ENCODE measurements around the gene RPS6KA5.

Gene RPS6KA5

DNA sequence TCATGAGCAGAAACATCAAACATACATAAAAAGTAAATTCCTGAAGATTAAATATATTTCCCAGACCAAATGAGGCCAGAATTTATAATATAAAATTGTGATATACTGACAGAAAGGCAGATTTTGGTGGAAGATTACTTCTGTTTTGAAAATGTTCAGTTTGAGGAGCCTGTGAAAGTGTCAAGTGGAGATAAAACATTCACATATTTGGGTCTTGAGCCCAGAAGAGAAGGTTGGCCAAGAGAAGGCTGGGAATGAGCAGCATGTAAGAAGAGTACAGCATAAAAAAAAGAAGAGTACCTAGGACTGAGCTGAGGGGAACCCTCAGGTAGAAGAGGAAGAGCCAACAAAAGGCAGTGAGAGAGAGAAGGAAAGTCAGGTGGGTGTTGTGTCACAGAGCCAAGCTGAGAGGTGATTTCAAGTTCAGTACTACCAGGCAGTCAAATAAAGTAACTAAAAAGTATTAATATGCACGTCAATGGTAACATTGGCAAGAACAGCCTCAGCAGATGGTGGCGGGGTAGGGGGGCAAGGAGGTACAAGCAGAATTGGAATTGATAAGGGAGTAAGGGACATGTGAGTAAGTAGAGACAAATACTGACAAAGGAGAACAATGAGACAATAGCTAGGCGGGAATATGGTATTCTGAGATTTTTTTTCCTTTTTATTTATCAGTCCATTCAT lies 123.5 kb downstream of the RPS6KA5 start:
- H2AFZ ChIP-seq (ENCODE audit: low read length) = no peak overlapping the region
- H3K4me2 ChIP-seq (ENCODE audit: low read length) = no peak overlapping the region
- no peak overlapping the region for H3K27ac ChIP-seq (ENCODE audit: low read depth, low read length, poor library complexity, severe bottlenecking)
- no peaks in the 10 kb centered on the region for H3F3A ChIP-seq (ENCODE audit: insufficient read depth, low read length)
- no peak overlapping the region for H3K9ac ChIP-seq (ENCODE audit: low read length)
- TF ChIP-seq EZH2 (IDR thresholded peaks at IDR 0.05; ENCODE audit: borderline replicate concordance, low read length) (no peak), CTCF (IDR thresholded peaks at IDR 0.05; ENCODE audit: low read length) (no peak)
- no peaks in the 10 kb centered on the region for H3K4me1 ChIP-seq (ENCODE audit: insufficient read depth, low read length, severe bottlenecking)
- H4K20me1 ChIP-seq (ENCODE audit: insufficient read depth, low read length) = no peaks in the 10 kb centered on the region
- no peaks in the 10 kb centered on the region for H3K79me2 ChIP-seq (ENCODE audit: insufficient read depth, low read length)
- H3K27me3 ChIP-seq (ENCODE audit: insufficient read depth, low read length) = no peaks in the 10 kb centered on the region
- peaks cover 10% of the 10 kb centered on the region; the same call in 1 of the 2 replicates for H3K9me3 ChIP-seq (ENCODE audit: low read length)
- peaks cover 4% of the 10 kb centered on the region; the same call in 1 of the 2 replicates for H3K36me3 ChIP-seq (ENCODE audit: insufficient read depth, low read length)
- no peaks in the 10 kb centered on the region for H3K9me2 ChIP-seq (ENCODE audit: low read depth, low read length)
- H3K4me3 ChIP-seq (ENCODE audit: low read depth, low read length, poor library complexity, severe bottlenecking) = no peak overlapping the region

GRCh38 chr14:90924621-90925340 lies 135.7 kb downstream of the RPS6KA5 start:
- H3K4me3 ChIP-seq (ENCODE audit: low read depth, low read length, poor library complexity, severe bottlenecking) = no peak overlapping the region
- no peak overlapping the region for H3K9ac ChIP-seq (ENCODE audit: low read length)
- no peaks in the 10 kb centered on the region for H3K4me1 ChIP-seq (ENCODE audit: insufficient read depth, low read length, severe bottlenecking)
- no peaks in the 10 kb centered on the region for H3K27me3 ChIP-seq (ENCODE audit: insufficient read depth, low read length)
- no peaks in the 10 kb centered on the region for H3F3A ChIP-seq (ENCODE audit: insufficient read depth, low read length)
- no peaks in the 10 kb centered on the region for H3K9me2 ChIP-seq (ENCODE audit: low read depth, low read length)
- H3K9me3 ChIP-seq (ENCODE audit: low read length) = no peaks in the 10 kb centered on the region
- H4K20me1 ChIP-seq (ENCODE audit: insufficient read depth, low read length) = no peaks in the 10 kb centered on the region
- H2AFZ ChIP-seq (ENCODE audit: low read length) = no peak overlapping the region
- H3K36me3 ChIP-seq (ENCODE audit: insufficient read depth, low read length) = no peaks in the 10 kb centered on the region
- H3K79me2 ChIP-seq (ENCODE audit: insufficient read depth, low read length) = no peaks in the 10 kb centered on the region
- no peak for TF ChIP-seq EZH2 (IDR thresholded peaks at IDR 0.05; ENCODE audit: borderline replicate concordance, low read length)
- no peak for TF ChIP-seq CTCF (IDR thresholded peaks at IDR 0.05; ENCODE audit: low read length)
- H3K27ac ChIP-seq (ENCODE audit: low read depth, low read length, poor library complexity, severe bottlenecking) = no peak overlapping the region
- no peak overlapping the region for H3K4me2 ChIP-seq (ENCODE audit: low read length)

GRCh38 chr14:90922141-90922540 lies 138.3 kb downstream of the RPS6KA5 start:
- no peak overlapping the region for H2AFZ ChIP-seq (ENCODE audit: low read length)
- TF ChIP-seq EZH2 (IDR thresholded peaks at IDR 0.05; ENCODE audit: borderline replicate concordance, low read length) (no peak), CTCF (IDR thresholded peaks at IDR 0.05; ENCODE audit: low read length) (no peak)
- no peaks in the 10 kb centered on the region for H3K9me2 ChIP-seq (ENCODE audit: low read depth, low read length)
- no peaks in the 10 kb centered on the region for H3F3A ChIP-seq (ENCODE audit: insufficient read depth, low read length)
- no peaks in the 10 kb centered on the region for H4K20me1 ChIP-seq (ENCODE audit: insufficient read depth, low read length)
- no peaks in the 10 kb centered on the region for H3K4me1 ChIP-seq (ENCODE audit: insufficient read depth, low read length, severe bottlenecking)
- H3K36me3 ChIP-seq (ENCODE audit: insufficient read depth, low read length) = 0 out of 2 replicates have a peak, but pooled peaks cover 7% of the 10 kb centered on the region
- no peaks in the 10 kb centered on the region for H3K27me3 ChIP-seq (ENCODE audit: insufficient read depth, low read length)
- H3K9me3 ChIP-seq (ENCODE audit: low read length) = no peaks in the 10 kb centered on the region
- H3K4me2 ChIP-seq (ENCODE audit: low read length) = no peak overlapping the region
- no peaks in the 10 kb centered on the region for H3K79me2 ChIP-seq (ENCODE audit: insufficient read depth, low read length)
- H3K27ac ChIP-seq (ENCODE audit: low read depth, low read length, poor library complexity, severe bottlenecking) = no peak overlapping the region
- no peak overlapping the region for H3K4me3 ChIP-seq (ENCODE audit: low read depth, low read length, poor library complexity, severe bottlenecking)
- no peak overlapping the region for H3K9ac ChIP-seq (ENCODE audit: low read length)
